HG02763 (cell line): ENCODE results near the gene PPP1R15B.

Experiments
- ATAC-seq: cut with Tn5 transposase; IDR thresholded peaks from one replicate; pipeline ENCODE4 v1.9.1; 2021; ENCODE audit warnings: mild to moderate bottlenecking, moderate library complexity; ENCODE audit not compliant: unreplicated experiment

The PPP1R15B gene

GRCh38 chr1:204367956-204368355 is 43.7 kb downstream of the PPP1R15B start:
- no peak for ATAC-seq

- no peak for ATAC-seq
Observed at GRCh38 chr1:204367193-204367858, 44.3 kb downstream of the PPP1R15B start.

GRCh38 chr1:204366759-204367158 is 44.9 kb downstream of the PPP1R15B start:
- ATAC-seq, result no peak

- ATAC-seq, result peak; percentile 65
Observed at GRCh38 chr1:204363335-204364114, 48.1 kb downstream of the PPP1R15B start.

GRCh38 chr1:204362984-204363334 is 48.7 kb downstream of the PPP1R15B start:
- ATAC-seq, result no peak

GRCh38 chr1:204361781-204362180 is 49.8 kb downstream of the PPP1R15B start:
- no peak for ATAC-seq

GRCh38 chr1:204361341-204361771 is 50.3 kb downstream of the PPP1R15B start:
- no peak for ATAC-seq

GRCh38 chr1:204360314-204360713 is 51.3 kb downstream of the PPP1R15B start:
- ATAC-seq, result no peak

GRCh38 chr1:204359474-204360255 is 52.0 kb downstream of the PPP1R15B start, which contains the start of gene PLEKHA6:
PLEKHA6 (minus strand) TSS chr1:204359929; CDS start chr1:204273727, 86,202 bp downstream.
- ATAC-seq, result no peak

GRCh38 chr1:204359131-204359473 is 52.5 kb downstream of the PPP1R15B start:
- no peak for ATAC-seq

- ATAC-seq, result no peak
Observed at GRCh38 chr1:204358605-204359004, 53.0 kb downstream of the PPP1R15B start.

GRCh38 chr1:204357551-204358490 is 53.8 kb downstream of the PPP1R15B start:
- ATAC-seq, result no peak

GRCh38 chr1:204356997-204357396 is 54.6 kb downstream of the PPP1R15B start:
- ATAC-seq, result no peak

- no peak for ATAC-seq
Observed at GRCh38 chr1:204355913-204356312, 55.7 kb downstream of the PPP1R15B start.

GRCh38 chr1:204354579-204354978 is 57.0 kb downstream of the PPP1R15B start:
- ATAC-seq, result no peak
